Measurements from ENCODE around the gene NOTUM. TPM values are rescaled to one million over a fixed set of nuclear protein-coding genes. Genes with fewer than 3 reads are reported as not detected.
"Not testable (repeated sequence)": the region's sequence is repeated elsewhere in the genome, so short reads cannot be mapped to it uniquely, and the experiment has no call there.

The NOTUM gene
- total RNA-seq, 1 experiment from 2014 or later, result not detected

- POLR2A ChIA-PET (ENCODE audit: unreplicated experiment), result no interaction called here
- no peak for DNase-seq
- intact Hi-C loops (cut with micrococcal nuclease), result no loop called here
These were observed 5.8 kb downstream of the NOTUM start for GRCh38 chr17:81955058-81955681.

GRCh38 chr17:81954131-81955057 is 6.6 kb downstream of the NOTUM start:
- H3K4me1 ChIP-seq (ENCODE audit: insufficient read depth, low read length), result no peaks in the 10 kb centered on the region
- DNase-seq (no peak), ATAC-seq (no peak)
- no peak for TF ChIP-seq CTCF (conservative IDR thresholded peaks at IDR 0.05; ENCODE audit: low read depth, low read length)
- no peak for TF ChIP-seq EZH2 (IDR thresholded peaks at IDR 0.05; ENCODE audit: low read length, unreplicated experiment)
- TF ChIP-seq EZH2phosphoT487 (IDR thresholded peaks at IDR 0.05; ENCODE audit: borderline replicate concordance, low read length), result no peak
- H3F3A ChIP-seq (ENCODE audit: low read length, unreplicated experiment), result no peaks in the 10 kb centered on the region
- intact Hi-C loops (cut with micrococcal nuclease), result no loop called here
- CTCF ChIA-PET, result interaction anchor here (0.7 kb wide), 1 partner anchor 78 kb away, joined by 3 read pairs; no protein-coding TSS in a partner anchor
- BruUV-seq (replicated peaks), result no TSS peak
- H3K27ac ChIP-seq (ENCODE audit: low read length), result no peak overlapping the region
- no peak overlapping the region for H3K4me3 ChIP-seq (ENCODE audit: low read length)
- no peak overlapping the region for H3K9ac ChIP-seq (ENCODE audit: low read length)
- H4K20me1 ChIP-seq (ENCODE audit: low read length), result no peaks in the 10 kb centered on the region
- H3K27me3 ChIP-seq (ENCODE audit: low read length), result peaks cover 11% of the 10 kb centered on the region
- no peak overlapping the region for H3K4me2 ChIP-seq (ENCODE audit: low read length)
- H3K79me2 ChIP-seq (ENCODE audit: low read length), result no peaks in the 10 kb centered on the region
- H3K9me2 ChIP-seq (replicated peaks; ENCODE audit: low read length), result no peaks in the 10 kb centered on the region
- POLR2A ChIA-PET (ENCODE audit: unreplicated experiment), result no interaction called here
- no peak overlapping the region for H2AFZ ChIP-seq (ENCODE audit: low read length)
- no peaks in the 10 kb centered on the region for H3K36me3 ChIP-seq (ENCODE audit: low read depth, low read length)
- H3K9me3 ChIP-seq (ENCODE audit: low read length), result no peaks in the 10 kb centered on the region

More at GRCh38 chr17:81955058-81955681, 5.8 kb downstream of the NOTUM start:
- Histone ChIP-seq H4K20me1 (ENCODE audit: low read length) (no peaks in the 10 kb centered on the region), H3K4me1 (ENCODE audit: insufficient read depth, low read length) (no peaks in the 10 kb centered on the region), H3K9me3 (ENCODE audit: low read length) (no peaks in the 10 kb centered on the region), H3K4me3 (ENCODE audit: low read length) (no peak overlapping the region), H3K27me3 (ENCODE audit: low read length) (peaks cover 16% of the 10 kb centered on the region), H3K9ac (ENCODE audit: low read length) (no peak overlapping the region), H3K4me2 (ENCODE audit: low read length) (no peak overlapping the region), H3K27ac (ENCODE audit: low read length) (no peak overlapping the region), H3K9me2 (replicated peaks; ENCODE audit: low read length) (no peaks in the 10 kb centered on the region), H3K36me3 (ENCODE audit: low read depth, low read length) (no peaks in the 10 kb centered on the region), H2AFZ (ENCODE audit: low read length) (no peak overlapping the region), H3K79me2 (ENCODE audit: low read length) (no peaks in the 10 kb centered on the region), H3F3A (ENCODE audit: low read length, unreplicated experiment) (no peaks in the 10 kb centered on the region)
- ATAC-seq, result no peak
- no TSS peak for BruUV-seq (replicated peaks)
- CTCF ChIA-PET, result interaction anchor here (0.7 kb wide), 1 partner anchor 79 kb away, joined by 3 read pairs; no protein-coding TSS in a partner anchor
- no peak for TF ChIP-seq EZH2 (IDR thresholded peaks at IDR 0.05; ENCODE audit: low read length, unreplicated experiment)

GRCh38 chr17:81953443-81953842 is 7.5 kb downstream of the NOTUM start:
- POLR2A ChIA-PET (ENCODE audit: unreplicated experiment); H3K79me2 ChIP-seq (ENCODE audit: low read length); CTCF ChIA-PET: not testable (repeated sequence)

More at GRCh38 chr17:81953443-81953842, 7.5 kb downstream of the NOTUM start:
- H3K4me3 ChIP-seq (ENCODE audit: low read length); H3K4me2 ChIP-seq (ENCODE audit: low read length); H3F3A ChIP-seq (ENCODE audit: low read length, unreplicated experiment); H3K27me3 ChIP-seq (ENCODE audit: low read length); H3K9me2 ChIP-seq (replicated peaks; ENCODE audit: low read length); DNase-seq; H3K9me3 ChIP-seq (ENCODE audit: low read length); H2AFZ ChIP-seq (ENCODE audit: low read length); H3K9ac ChIP-seq (ENCODE audit: low read length); BruUV-seq (replicated peaks); ATAC-seq; H3K4me1 ChIP-seq (ENCODE audit: insufficient read depth, low read length); H3K36me3 ChIP-seq (ENCODE audit: low read depth, low read length); H3K27ac ChIP-seq (ENCODE audit: low read length); H4K20me1 ChIP-seq (ENCODE audit: low read length); intact Hi-C loops (cut with micrococcal nuclease): not testable (repeated sequence)
